Lung microvascular endothelial cell (primary cell): ENCODE data around the gene EWSR1. TPM values are rescaled to one million over a fixed set of nuclear protein-coding genes. Genes with fewer than 3 reads are reported as not detected.

Source experiments
- total RNA-seq: library from RNA; depleted of rRNA; stranded (reverse); fragments of >200 nt; gene quantifications from 2 replicates; pipeline ENCODE4 v1.2.1, GENCODE V29; 2014

The EWSR1 gene
- total RNA-seq, 1 donor from 2014 or later = 115 TPM

Other genes starting within 250 kb of the EWSR1 start
- gene C22orf31, start 206.4 kb upstream of the EWSR1 start, total RNA-seq = not detected in 2 replicates
- gene KREMEN1, start 195.2 kb upstream of the EWSR1 start, total RNA-seq = 0.20 and 0.22 TPM in 2 replicates
- gene EMID1, start 62.4 kb upstream of the EWSR1 start, total RNA-seq = 3.7 and 9.1 TPM in 2 replicates
- gene RHBDD3, start 287 bp upstream of the EWSR1 start, total RNA-seq = 13.1 and 14.1 TPM in 2 replicates
- 12.6 and 18.3 TPM in 2 replicates for gene GAS2L1, start 38.4 kb downstream of the EWSR1 start, total RNA-seq
- gene RASL10A, start 47.4 kb downstream of the EWSR1 start, total RNA-seq = 0.99 and 1.5 TPM in 2 replicates
- gene AP1B1, start 120.3 kb downstream of the EWSR1 start, total RNA-seq = 102 and 119 TPM in 2 replicates
- not detected in 2 replicates for gene RFPL1, start 170.3 kb downstream of the EWSR1 start, total RNA-seq
- gene NEFH, start 211.9 kb downstream of the EWSR1 start, total RNA-seq = 0.22 TPM in 1 of 2 replicates, not detected in the other